ENCODE data around the gene ACTN1. TPM values are rescaled to one million over a fixed set of nuclear protein-coding genes. Genes with fewer than 3 reads are reported as not detected.

ACTN1 gene
- total RNA-seq, 1 donor from 2014 or later, result 130 TPM

DNA sequence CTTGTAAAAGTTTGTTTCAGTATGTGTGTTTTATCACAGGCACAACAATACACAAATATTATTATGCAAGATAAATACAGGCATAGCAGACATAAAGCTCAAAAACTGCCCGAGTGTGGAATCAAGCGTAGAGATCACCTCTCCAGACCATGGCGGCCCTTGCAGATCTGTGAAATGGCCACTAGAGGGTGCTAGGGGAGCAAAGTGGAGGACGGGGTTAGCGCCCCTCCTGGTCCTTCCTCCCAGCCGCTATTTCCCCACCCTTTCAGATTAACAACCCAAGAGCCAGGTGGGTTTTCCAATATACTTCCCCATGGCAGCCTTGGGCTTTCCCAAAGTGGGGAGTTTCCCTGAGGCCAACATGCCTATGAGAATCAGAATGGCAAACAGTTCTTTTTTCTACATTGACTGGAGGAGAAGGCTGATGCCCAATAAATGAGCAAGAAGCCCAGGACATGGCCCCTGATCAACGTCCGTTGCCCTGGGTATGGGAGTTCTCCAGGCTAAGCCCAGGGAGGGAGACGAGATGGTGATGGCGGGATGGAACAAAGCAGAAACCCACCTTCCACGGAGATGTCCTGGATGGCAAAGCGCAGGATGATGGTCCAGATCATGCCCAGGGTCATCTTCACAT is 67.4 kb downstream of the ACTN1 start:
- Mint-ChIP-seq H3K4me3 (ENCODE audit: unreplicated experiment) (no peak overlapping the region), H3K27ac (ENCODE audit: unreplicated experiment) (peak overlapping the region; percentile 18)

DNA sequence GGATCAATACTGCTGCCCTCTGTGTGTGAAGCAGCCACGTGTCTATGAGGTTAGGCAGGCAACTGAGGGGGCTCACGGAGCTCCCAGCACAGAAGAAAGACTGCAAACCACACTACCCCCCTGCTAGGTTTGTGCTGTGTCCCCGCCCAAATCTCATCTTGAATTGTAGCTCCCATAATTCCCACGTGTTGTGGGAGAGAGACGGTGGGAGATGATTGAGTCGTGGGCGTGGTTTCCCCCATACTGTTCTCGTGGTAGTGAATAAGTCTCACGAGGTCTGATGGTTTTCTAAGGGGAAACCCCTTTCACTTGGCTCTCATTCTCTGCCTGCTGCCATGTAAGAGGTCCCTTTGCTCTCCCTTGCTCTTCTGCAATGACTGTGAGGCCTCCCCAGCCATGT is 68.6 kb downstream of the ACTN1 start:
- Mint-ChIP-seq H3K9me3 (ENCODE audit: unreplicated experiment) (no peaks in the 10 kb centered on the region), H3K4me3 (ENCODE audit: unreplicated experiment) (no peak overlapping the region), H3K36me3 (ENCODE audit: low read depth, unreplicated experiment) (peaks cover 28% of the 10 kb centered on the region), H3K27me3 (ENCODE audit: unreplicated experiment) (peaks cover 5% of the 10 kb centered on the region), H3K27ac (ENCODE audit: unreplicated experiment) (no peak overlapping the region), H3K4me1 (ENCODE audit: unreplicated experiment) (peaks cover 6% of the 10 kb centered on the region)
- TF ChIP-seq, protein P1, sequence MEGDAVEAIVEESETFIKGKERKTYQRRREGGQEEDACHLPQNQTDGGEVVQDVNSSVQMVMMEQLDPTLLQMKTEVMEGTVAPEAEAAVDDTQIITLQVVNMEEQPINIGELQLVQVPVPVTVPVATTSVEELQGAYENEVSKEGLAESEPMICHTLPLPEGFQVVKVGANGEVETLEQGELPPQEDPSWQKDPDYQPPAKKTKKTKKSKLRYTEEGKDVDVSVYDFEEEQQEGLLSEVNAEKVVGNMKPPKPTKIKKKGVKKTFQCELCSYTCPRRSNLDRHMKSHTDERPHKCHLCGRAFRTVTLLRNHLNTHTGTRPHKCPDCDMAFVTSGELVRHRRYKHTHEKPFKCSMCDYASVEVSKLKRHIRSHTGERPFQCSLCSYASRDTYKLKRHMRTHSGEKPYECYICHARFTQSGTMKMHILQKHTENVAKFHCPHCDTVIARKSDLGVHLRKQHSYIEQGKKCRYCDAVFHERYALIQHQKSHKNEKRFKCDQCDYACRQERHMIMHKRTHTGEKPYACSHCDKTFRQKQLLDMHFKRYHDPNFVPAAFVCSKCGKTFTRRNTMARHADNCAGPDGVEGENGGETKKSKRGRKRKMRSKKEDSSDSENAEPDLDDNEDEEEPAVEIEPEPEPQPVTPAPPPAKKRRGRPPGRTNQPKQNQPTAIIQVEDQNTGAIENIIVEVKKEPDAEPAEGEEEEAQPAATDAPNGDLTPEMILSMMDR (IDR thresholded peaks at IDR 0.05; ENCODE audit: unreplicated experiment), result no peak
- no peak for DNase-seq (ENCODE audit: low spot score)

More for the DNA sequence above, 67.4 kb downstream of the ACTN1 start:
- Mint-ChIP-seq H3K9me3 (ENCODE audit: unreplicated experiment) (no peaks in the 10 kb centered on the region), H3K36me3 (ENCODE audit: low read depth, unreplicated experiment) (peaks cover 32% of the 10 kb centered on the region), H3K27me3 (ENCODE audit: unreplicated experiment) (peaks cover 6% of the 10 kb centered on the region), H3K4me1 (ENCODE audit: unreplicated experiment) (peaks cover 6% of the 10 kb centered on the region)
- TF ChIP-seq, protein P1 (IDR thresholded peaks at IDR 0.05; ENCODE audit: unreplicated experiment), result peak; percentile 91
- peak; percentile 83 for DNase-seq (ENCODE audit: low spot score)

DNA sequence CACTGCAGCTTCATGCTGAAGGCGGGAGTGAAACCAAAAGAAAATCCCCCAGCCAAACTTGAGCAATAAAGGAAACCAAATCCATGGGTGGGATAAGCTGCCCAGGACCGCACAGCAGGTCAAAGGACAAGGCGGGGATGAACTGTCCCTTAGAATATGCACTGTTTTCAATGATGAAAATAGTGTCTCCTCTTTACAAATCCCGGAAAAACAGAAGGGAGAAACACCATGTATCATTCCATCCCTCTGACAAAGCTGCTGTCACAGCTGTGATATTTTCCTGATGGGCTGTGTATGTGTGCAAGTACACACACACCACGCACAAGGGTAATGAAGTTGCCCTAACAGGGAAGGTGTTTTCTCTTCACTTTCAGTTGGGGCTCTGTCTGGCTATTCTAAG is 70.3 kb downstream of the ACTN1 start:
- Mint-ChIP-seq H3K9me3 (ENCODE audit: unreplicated experiment) (no peaks in the 10 kb centered on the region), H3K27ac (ENCODE audit: unreplicated experiment) (no peak overlapping the region), H3K4me3 (ENCODE audit: unreplicated experiment) (no peak overlapping the region), H3K27me3 (ENCODE audit: unreplicated experiment) (peaks cover 4% of the 10 kb centered on the region), H3K36me3 (ENCODE audit: low read depth, unreplicated experiment) (peaks cover 42% of the 10 kb centered on the region), H3K4me1 (ENCODE audit: unreplicated experiment) (peaks cover 6% of the 10 kb centered on the region)
- DNase-seq (ENCODE audit: low spot score), result no peak
- TF ChIP-seq, protein P1 (IDR thresholded peaks at IDR 0.05; ENCODE audit: unreplicated experiment), result no peak

DNA sequence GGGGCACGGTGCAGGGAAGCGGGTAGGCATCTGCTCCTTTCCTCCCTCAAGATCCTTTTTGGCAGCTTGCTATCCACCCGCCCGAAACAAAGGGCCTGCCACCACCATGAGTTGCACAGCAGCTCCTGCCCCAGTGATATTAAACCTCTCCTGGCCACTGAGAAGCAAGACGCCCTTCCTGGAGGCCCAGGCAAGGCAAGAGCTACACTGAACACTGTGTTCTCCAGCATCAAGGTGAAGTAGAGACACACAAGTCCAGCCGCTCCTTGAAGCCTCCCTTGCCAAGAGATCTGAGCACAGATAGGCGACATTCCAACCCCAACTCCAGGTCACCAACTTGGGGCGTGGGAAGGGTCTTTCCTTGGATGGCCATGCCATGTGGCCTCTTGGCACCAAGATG is 70.9 kb downstream of the ACTN1 start:
- Mint-ChIP-seq H3K4me3 (ENCODE audit: unreplicated experiment) (no peak overlapping the region), H3K4me1 (ENCODE audit: unreplicated experiment) (peaks cover 6% of the 10 kb centered on the region), H3K27ac (ENCODE audit: unreplicated experiment) (no peak overlapping the region), H3K27me3 (ENCODE audit: unreplicated experiment) (peaks cover 4% of the 10 kb centered on the region), H3K36me3 (ENCODE audit: low read depth, unreplicated experiment) (peaks cover 42% of the 10 kb centered on the region), H3K9me3 (ENCODE audit: unreplicated experiment) (no peaks in the 10 kb centered on the region)
- no peak for DNase-seq (ENCODE audit: low spot score)
- TF ChIP-seq, protein P1 (IDR thresholded peaks at IDR 0.05; ENCODE audit: unreplicated experiment), result no peak

DNA sequence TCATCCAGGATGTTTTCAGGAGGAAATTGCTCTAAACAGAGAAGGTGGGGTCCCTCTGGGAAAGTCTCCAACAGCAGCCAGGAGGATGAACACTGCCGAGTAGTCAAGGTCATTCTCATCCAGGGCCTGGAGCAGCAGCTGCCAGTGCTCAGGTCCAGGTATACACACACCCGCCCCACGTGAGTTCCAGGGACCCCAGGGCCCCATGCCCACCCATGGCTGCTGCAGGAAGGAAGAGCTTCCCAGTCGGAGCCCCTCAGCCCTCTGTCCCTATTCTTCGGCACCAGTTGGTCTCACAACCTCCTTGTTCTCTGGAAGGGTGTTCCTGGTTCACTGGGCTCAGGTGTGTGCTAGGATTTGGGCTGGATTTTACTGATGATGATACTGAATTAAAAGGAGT is 72.7 kb downstream of the ACTN1 start:
- no peaks in the 10 kb centered on the region for H3K9me3 Mint-ChIP-seq (ENCODE audit: unreplicated experiment)
- no peak overlapping the region for H3K27ac Mint-ChIP-seq (ENCODE audit: unreplicated experiment)
- TF ChIP-seq, protein P1 (IDR thresholded peaks at IDR 0.05; ENCODE audit: unreplicated experiment), result no peak
- H3K36me3 Mint-ChIP-seq (ENCODE audit: low read depth, unreplicated experiment), result peaks cover 51% of the 10 kb centered on the region
- H3K4me3 Mint-ChIP-seq (ENCODE audit: unreplicated experiment), result no peak overlapping the region
- peaks cover 6% of the 10 kb centered on the region for H3K4me1 Mint-ChIP-seq (ENCODE audit: unreplicated experiment)
- H3K27me3 Mint-ChIP-seq (ENCODE audit: unreplicated experiment), result peaks cover 6% of the 10 kb centered on the region
- no peak for DNase-seq (ENCODE audit: low spot score)
